Loucy (cell line): ENCODE measurements around the gene HOXD12.

Source experiments
- H2AFZ ChIP-seq: fragments of 200-600 bp; sonication (generic); 2 replicates; pipeline ENCODE4 v1.6.0; 2016; ENCODE audit warnings: antibody characterized with exemption, mild to moderate bottlenecking, low read length, moderate library complexity
- H3F3A ChIP-seq: fragments of 200-600 bp; 2 replicates; pipeline ENCODE4 v1.6.0; 2016; ENCODE audit warnings: antibody characterized with exemption, low read depth, mild to moderate bottlenecking
- H3K27me3 ChIP-seq: fragments of 200-600 bp; sonication (generic); 2 replicates; pipeline ENCODE4 v1.6.1; 2014; ENCODE audit warnings: low read length, mild to moderate bottlenecking; ENCODE audit not compliant: insufficient read depth, poor library complexity, severe bottlenecking
- H3K36me3 ChIP-seq: fragments of 200-600 bp; sonication (generic); 2 replicates; pipeline ENCODE4 v1.6.1; 2016; ENCODE audit warnings: low read length; ENCODE audit not compliant: insufficient read depth
- H3K4me1 ChIP-seq: fragments of 200-600 bp; sonication (generic); 2 replicates; pipeline ENCODE4 v1.5.1; 2014; ENCODE audit warnings: low read length, mild to moderate bottlenecking; ENCODE audit not compliant: insufficient read depth, poor library complexity, severe bottlenecking
- H3K4me2 ChIP-seq: fragments of 200-600 bp; sonication (generic); 2 replicates; pipeline ENCODE4 v1.6.0; 2014; ENCODE audit warnings: antibody characterized with exemption, low read length, low read depth, mild to moderate bottlenecking; ENCODE audit not compliant: poor library complexity, severe bottlenecking
- H3K4me3 ChIP-seq: fragments of 200-600 bp; sonication (generic); 2 replicates; pipeline ENCODE4 v1.5.1; 2014; ENCODE audit warnings: low read length, mild to moderate bottlenecking, mixed read lengths; ENCODE audit not compliant: poor library complexity, severe bottlenecking
- H3K79me2 ChIP-seq: fragments of 200-600 bp; sonication (generic); 2 replicates; pipeline ENCODE4 v1.6.1; 2014; ENCODE audit warnings: low read length; ENCODE audit not compliant: insufficient read depth
- H3K9ac ChIP-seq: fragments of 200-600 bp; sonication (generic); 2 replicates; pipeline ENCODE4 v1.6.0; 2014; ENCODE audit warnings: mild to moderate bottlenecking, low read depth, low read length, moderate library complexity; ENCODE audit not compliant: poor library complexity, severe bottlenecking
- H3K9me2 ChIP-seq: fragments of 200-600 bp; sonication (generic); replicated peaks from 2 replicates; pipeline ENCODE4 v1.6.1; 2016; ENCODE audit warnings: low read depth, low read length, mixed read lengths
- H3K9me3 ChIP-seq: fragments of 200-600 bp; sonication (generic); 2 replicates; pipeline ENCODE4 v1.6.1; 2014; ENCODE audit warnings: mild to moderate bottlenecking, antibody characterized with exemption, low read length, low read depth; ENCODE audit not compliant: insufficient read depth
- H4K20me1 ChIP-seq: fragments of 200-600 bp; sonication (generic); 2 replicates; pipeline ENCODE4 v1.6.0; 2014; ENCODE audit warnings: antibody characterized with exemption, low read length, mild to moderate bottlenecking; ENCODE audit not compliant: insufficient read depth, poor library complexity, severe bottlenecking
- EZH2phosphoT487 ChIP-seq: fragments of 200-600 bp; IDR thresholded peaks from 2 replicates; pipeline ENCODE4 v1.6.1; 2018; ENCODE audit warnings: antibody characterized with exemption, mild to moderate bottlenecking, moderate library complexity, borderline replicate concordance
- TF ChIP-seq, protein P1 (sequence below): fragments of 200-600 bp; sonication (generic); conservative IDR thresholded peaks from 2 replicates; pipeline ENCODE4 v1.5.1; 2014; ENCODE audit warnings: mild to moderate bottlenecking, antibody characterized with exemption, low read length

The HOXD12 gene

DNA sequence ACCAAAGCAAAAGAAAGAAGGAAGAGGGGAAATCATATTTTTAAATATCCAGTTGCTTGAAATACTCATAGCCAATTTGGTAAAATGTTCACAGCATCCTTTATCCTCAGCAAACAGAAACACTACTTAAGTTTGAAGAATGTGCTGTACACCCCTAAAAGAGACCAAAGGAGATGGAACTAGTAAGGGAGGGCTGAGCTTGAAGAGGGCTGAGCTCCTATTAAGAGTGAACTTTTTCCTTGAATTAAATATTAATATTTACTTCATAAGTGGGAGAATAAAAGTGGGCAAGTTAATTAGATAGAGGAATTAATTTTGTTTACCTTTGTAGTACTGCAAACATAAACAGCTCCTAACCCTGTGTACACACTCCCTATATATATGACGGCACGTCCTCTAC, 22.8 kb upstream of the HOXD12 start:
- Histone ChIP-seq H3K9me3 (no peaks in the 10 kb centered on the region), H4K20me1 (no peaks in the 10 kb centered on the region), H3K9ac (no peak overlapping the region), H3K36me3 (no peaks in the 10 kb centered on the region), H3K4me3 (no peak overlapping the region), H3K4me2 (no peak overlapping the region), H3K9me2 (no peaks in the 10 kb centered on the region), H3K4me1 (no peaks in the 10 kb centered on the region), H3F3A (no peaks in the 10 kb centered on the region), H3K79me2 (no peaks in the 10 kb centered on the region), H3K27me3 (no peaks in the 10 kb centered on the region), H2AFZ (no peak overlapping the region)
- TF ChIP-seq, protein P1, sequence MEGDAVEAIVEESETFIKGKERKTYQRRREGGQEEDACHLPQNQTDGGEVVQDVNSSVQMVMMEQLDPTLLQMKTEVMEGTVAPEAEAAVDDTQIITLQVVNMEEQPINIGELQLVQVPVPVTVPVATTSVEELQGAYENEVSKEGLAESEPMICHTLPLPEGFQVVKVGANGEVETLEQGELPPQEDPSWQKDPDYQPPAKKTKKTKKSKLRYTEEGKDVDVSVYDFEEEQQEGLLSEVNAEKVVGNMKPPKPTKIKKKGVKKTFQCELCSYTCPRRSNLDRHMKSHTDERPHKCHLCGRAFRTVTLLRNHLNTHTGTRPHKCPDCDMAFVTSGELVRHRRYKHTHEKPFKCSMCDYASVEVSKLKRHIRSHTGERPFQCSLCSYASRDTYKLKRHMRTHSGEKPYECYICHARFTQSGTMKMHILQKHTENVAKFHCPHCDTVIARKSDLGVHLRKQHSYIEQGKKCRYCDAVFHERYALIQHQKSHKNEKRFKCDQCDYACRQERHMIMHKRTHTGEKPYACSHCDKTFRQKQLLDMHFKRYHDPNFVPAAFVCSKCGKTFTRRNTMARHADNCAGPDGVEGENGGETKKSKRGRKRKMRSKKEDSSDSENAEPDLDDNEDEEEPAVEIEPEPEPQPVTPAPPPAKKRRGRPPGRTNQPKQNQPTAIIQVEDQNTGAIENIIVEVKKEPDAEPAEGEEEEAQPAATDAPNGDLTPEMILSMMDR = no peak
- TF ChIP-seq EZH2phosphoT487 = no peak

DNA sequence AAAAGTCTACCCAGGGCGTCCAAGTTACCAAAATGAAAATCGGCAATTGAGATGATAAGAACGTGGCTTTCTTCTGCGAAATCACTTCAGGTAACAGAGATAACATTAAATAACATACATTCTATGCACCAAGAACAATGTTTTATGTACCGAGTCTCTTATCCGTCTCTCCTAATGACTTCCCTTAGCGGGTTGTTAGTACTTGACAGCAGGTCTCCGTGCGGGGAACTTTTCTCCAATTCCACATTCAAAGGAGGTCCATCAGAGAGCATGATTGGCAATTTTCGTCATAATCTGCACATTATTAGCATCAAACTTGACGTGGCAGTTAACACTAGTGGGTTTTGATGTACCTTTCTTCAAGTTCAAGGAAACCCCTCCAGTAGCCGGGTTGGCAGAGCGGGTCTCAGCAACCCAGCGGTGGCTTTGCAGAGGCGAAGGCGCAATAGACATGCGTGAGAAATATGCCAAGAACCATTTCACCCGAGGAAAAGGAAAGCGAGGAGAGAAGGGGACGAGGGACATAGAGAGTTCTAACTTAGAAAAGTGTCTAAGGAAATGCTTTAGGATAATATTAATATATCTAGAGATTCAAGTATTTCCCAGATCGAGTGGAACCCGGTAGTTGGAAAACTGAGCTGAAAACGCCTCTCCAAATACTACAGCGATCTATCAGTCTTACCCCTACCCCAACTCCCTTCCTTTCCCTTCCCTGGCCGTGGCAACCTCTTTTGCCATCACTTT, 20.9 kb upstream of the HOXD12 start:
- H3F3A ChIP-seq = no peaks in the 10 kb centered on the region
- no peaks in the 10 kb centered on the region for H3K79me2 ChIP-seq
- H3K9me3 ChIP-seq = no peaks in the 10 kb centered on the region
- no peaks in the 10 kb centered on the region for H4K20me1 ChIP-seq
- TF ChIP-seq, protein P1 = no peak
- TF ChIP-seq EZH2phosphoT487 = no peak
- no peak overlapping the region for H3K4me2 ChIP-seq
- no peaks in the 10 kb centered on the region for H3K4me1 ChIP-seq
- no peaks in the 10 kb centered on the region for H3K9me2 ChIP-seq
- no peak overlapping the region for H3K9ac ChIP-seq
- no peak overlapping the region for H2AFZ ChIP-seq
- H3K4me3 ChIP-seq = no peak overlapping the region
- no peaks in the 10 kb centered on the region for H3K27me3 ChIP-seq
- no peaks in the 10 kb centered on the region for H3K36me3 ChIP-seq

DNA sequence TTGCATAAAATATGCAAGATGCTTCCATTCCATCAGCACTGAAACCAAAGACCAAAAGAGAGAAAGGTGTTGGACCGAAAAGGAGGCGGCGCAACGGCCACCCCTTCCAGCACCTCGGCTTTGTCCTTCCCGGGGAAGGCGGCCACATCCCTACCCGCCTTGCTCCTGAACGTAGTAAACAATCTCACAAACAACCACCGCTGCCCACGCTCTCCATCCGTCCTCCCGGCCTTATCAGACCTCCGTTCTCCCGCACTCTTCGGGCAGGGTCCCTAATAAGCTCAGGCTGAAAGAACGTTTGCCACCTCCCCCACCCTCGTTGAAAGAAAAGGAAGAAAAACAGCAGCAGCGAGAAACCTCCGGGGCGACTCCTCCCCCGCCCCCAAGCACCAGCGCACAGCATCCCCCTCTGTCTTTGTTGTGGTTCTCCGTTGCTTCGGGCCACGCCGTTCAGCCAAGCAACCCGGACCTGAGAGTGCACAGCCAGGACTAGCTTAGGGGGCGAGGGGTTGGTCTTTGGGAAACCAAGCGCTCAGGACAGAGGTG, 20.2 kb upstream of the HOXD12 start:
- H2AFZ ChIP-seq = no peak overlapping the region
- no peak overlapping the region for H3K4me2 ChIP-seq
- no peaks in the 10 kb centered on the region for H3K4me1 ChIP-seq
- H3K27me3 ChIP-seq = no peaks in the 10 kb centered on the region
- H3K9me3 ChIP-seq = no peaks in the 10 kb centered on the region
- H3K9me2 ChIP-seq = no peaks in the 10 kb centered on the region
- H3F3A ChIP-seq = no peaks in the 10 kb centered on the region
- no peak overlapping the region for H3K9ac ChIP-seq
- H3K4me3 ChIP-seq = no peak overlapping the region
- H3K36me3 ChIP-seq = no peaks in the 10 kb centered on the region
- H4K20me1 ChIP-seq = no peaks in the 10 kb centered on the region
- no peak for TF ChIP-seq EZH2phosphoT487
- TF ChIP-seq, protein P1 = no peak
- no peaks in the 10 kb centered on the region for H3K79me2 ChIP-seq
